Stimulated activated CD8-positive, alpha-beta memory T cell treated with anti-CD3 and anti-CD28 coated beads, Interleukin-4, amount 100 ng/mL, for 1 hour (primary cell): Measurements from ENCODE around the gene HSD17B11.
"Not testable (repeated sequence)": the region's sequence is repeated elsewhere in the genome, so short reads cannot be mapped to it uniquely, and the experiment has no call there.

Experiments used
- DNase-seq, 2 donors: peaks; one replicate each; pipeline ENCODE4 v3.0.0-alpha.2; 2020; ENCODE audit warnings: low read depth in 2 of 2, low spot score in 1 of 2

The HSD17B11 gene

GRCh38 chr4:87359258-87359657 lies 31.7 kb downstream of the HSD17B11 start:
- no peak for DNase-seq

DNA sequence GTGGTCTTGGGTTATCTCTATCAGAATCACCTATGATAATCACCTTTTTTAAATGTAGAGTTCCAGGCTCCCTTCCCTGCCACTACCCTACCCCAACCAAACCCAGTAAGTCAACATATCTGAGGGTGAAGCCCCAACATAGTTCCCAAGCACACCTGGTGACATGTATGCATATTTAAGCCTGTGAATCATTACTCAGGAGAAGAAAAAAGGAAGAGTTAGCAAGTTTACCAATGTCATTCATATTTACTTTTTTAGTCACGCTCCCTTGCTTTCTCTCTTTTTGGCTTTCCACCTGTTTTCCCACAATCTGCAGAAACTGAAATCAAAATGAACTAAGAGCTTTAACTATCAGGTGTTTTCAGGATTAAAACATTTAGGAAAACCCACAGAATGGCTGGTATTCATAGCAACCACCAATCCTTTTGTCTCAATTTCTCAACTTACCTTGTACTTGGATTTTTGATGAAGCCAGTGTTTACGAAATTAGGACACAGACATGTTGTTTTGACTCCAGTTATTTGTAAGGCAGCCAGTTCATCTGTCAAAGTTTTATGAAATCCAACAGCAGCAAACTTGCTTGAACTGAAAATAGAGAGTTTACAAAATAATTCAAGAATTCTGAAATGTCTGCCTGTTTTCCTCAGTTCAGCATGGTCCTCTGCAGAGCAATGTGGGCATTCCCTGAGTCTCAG lies 34.0 kb downstream of the HSD17B11 start:
- DNase-seq: no peak

GRCh38 chr4:87354168-87355102 lies 36.6 kb downstream of the HSD17B11 start:
- DNase-seq: no peak

DNA sequence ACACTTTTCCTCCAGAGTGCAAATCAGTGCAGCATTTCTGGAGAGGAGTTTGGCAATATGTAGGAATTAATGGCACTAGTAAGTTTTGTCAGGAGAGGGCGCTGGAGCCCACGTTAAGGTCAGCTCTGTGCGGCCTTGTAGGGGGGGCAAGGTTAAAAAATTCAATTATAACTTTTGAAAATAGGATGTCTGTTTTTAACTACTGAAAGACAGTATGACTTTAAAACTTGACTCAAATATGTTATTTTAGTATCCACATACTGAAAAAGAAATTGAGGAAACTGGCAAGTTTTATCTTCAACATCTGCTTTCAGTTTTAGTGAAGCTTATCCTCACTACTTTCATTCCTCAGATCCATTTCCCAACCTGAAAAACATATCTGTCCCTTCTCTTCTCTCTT lies 37.4 kb downstream of the HSD17B11 start:
- peak; percentile 0 to 6 for DNase-seq

DNA sequence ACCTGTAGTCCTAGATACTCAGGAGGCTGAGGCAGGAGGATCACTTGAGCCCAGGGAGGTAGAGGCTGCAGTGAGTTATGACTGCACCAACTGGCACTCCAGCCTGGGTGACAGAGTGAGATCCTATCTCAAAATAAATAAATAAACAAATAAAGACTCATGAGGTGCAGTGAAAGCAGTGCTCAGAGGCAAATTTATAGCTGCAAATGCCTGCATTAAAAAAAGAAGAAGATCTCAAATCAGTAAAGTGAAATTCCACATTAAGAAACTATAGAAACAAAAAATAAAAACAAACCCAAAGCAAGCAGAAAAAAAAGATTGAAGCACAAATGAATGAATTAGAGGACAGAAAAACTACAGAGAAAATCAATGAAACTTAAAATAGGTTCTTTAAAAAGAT lies 45.8 kb downstream of the HSD17B11 start:
- DNase-seq: no peak

- no peak for DNase-seq
These were observed 48.1 kb downstream of the HSD17B11 start for GRCh38 chr4:87342872-87343271.

GRCh38 chr4:87341954-87342635 lies 48.9 kb downstream of the HSD17B11 start:
- DNase-seq: not testable (repeated sequence)

GRCh38 chr4:87339440-87339839 lies 51.5 kb downstream of the HSD17B11 start:
- no peak for DNase-seq

DNA sequence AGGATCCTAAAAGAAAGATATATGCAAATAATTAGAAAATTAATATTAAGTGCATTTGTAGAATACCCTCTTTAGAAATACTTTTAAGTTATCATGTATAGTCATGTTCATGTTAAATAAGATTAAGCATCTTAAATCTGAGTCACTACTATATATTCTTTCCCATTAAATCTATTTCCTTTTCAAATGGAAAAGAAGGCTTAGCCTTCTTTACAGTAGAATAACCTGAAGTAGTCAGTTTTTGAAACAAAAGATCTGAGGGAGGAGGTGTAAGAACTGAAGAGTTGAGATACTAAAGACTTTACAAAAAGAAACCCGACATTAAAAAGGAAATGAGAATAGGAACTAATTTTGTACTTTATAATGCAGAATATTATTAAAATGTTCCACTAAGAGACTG lies 53.6 kb downstream of the HSD17B11 start:
- no peak for DNase-seq

GRCh38 chr4:87333267-87333666 lies 57.7 kb downstream of the HSD17B11 start:
- DNase-seq: no peak

DNA sequence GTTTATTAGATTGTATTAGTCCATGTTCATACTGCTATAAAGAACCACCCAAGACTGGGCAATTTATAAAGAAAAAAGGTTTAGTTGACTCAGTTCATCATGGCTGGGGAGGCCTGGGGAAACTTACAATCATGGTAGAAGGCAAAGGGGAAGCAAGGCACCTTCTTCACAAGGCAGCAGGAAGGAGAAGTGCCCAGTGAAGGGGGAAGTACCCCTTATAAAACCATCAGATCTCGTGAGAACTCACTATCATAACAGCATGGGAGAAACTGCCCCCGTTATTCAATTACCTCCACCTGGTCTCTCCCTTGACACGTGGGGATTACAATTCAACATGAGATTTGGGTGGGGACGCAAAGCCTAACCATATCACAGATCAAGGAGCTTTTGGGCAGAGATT lies 60.2 kb downstream of the HSD17B11 start:
- no peak for DNase-seq

- no peak for DNase-seq
These were observed 63.9 kb downstream of the HSD17B11 start for GRCh38 chr4:87327136-87327535.

- no peak for DNase-seq
These were observed 64.5 kb downstream of the HSD17B11 start for GRCh38 chr4:87326460-87326859.

GRCh38 chr4:87322754-87323153 lies 68.2 kb downstream of the HSD17B11 start, which contains the start of gene HSD17B13:
TSS of gene HSD17B13 (minus strand) at chr4:87322882. CDS start at chr4:87322841, 41 bp downstream.
- DNase-seq: no peak

- no peak for DNase-seq
These were observed 69.1 kb downstream of the HSD17B11 start for GRCh38 chr4:87321888-87322287.

DNA sequence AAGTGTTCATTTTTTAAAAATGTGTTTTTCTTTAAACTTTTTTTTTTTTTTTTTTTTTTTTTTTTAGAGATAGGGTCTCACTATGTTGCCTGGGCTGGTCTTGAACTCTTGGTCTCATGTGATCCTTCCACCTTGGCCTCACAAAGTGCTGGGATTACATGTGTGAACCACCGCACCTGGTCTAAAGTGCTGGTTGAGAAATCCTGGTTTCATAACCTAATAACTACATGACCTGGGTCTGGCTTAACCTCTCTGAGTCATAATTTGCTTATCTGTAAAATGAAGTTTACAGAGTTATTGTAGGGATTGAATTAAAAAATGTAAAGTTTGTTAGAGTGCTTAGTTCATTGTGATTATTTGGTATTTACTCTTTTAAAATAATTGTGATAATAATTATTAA lies 73.5 kb downstream of the HSD17B11 start:
- no peak for DNase-seq

GRCh38 chr4:87316961-87317360 lies 74.0 kb downstream of the HSD17B11 start:
- no peak for DNase-seq

- not testable (repeated sequence) for DNase-seq
These were observed 76.0 kb downstream of the HSD17B11 start for GRCh38 chr4:87315000-87315399.

GRCh38 chr4:87313756-87314155 lies 77.2 kb downstream of the HSD17B11 start:
- no peak for DNase-seq

DNA sequence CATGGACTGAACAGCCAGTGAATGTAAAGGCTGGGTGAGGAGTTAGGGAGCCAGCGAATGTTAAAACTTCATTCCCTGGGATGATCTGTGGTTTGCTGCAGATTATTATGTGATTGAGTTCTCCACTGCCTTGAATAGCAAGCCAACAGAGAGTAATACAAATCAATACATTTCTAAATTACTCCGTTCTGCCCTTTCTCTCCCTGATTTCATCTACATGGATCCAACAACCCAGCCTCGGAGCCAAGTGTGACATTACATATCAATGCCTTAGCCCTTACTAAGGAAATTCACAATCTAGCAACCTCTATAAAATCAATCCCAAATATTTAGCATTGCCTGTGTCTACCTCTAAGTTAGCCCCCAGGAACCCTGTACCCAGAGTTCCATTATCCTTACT lies 79.3 kb downstream of the HSD17B11 start:
- DNase-seq: no peak

- no peak for DNase-seq
These were observed 80.2 kb downstream of the HSD17B11 start for GRCh38 chr4:87310691-87311335.
